ENCODE data around the gene JUNB.
"Not testable (repeated sequence)": the region's sequence is repeated elsewhere in the genome, so short reads cannot be mapped to it uniquely, and the experiment has no call there.

The JUNB gene

DNA sequence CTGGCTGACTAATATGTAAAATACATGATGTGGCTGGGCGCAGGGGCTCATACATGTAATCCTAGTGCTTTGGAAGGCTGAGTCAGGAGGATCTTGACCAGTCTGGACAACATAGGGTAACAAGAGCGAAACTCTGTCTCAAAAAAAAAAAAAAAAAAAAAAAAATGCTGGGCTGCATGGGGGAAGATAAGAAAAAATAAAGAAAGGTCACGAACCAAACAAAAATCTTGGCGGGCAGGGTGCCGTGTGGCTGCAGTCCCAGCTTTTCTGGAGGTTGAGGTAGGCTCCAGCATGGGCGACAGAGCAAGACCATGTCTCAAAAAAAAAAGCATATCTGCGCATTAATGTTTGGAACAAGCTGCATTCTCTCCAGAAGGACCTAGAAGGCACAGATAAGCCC lies 23.8 kb downstream of the JUNB start:
- DNase-seq: no peak

DNA sequence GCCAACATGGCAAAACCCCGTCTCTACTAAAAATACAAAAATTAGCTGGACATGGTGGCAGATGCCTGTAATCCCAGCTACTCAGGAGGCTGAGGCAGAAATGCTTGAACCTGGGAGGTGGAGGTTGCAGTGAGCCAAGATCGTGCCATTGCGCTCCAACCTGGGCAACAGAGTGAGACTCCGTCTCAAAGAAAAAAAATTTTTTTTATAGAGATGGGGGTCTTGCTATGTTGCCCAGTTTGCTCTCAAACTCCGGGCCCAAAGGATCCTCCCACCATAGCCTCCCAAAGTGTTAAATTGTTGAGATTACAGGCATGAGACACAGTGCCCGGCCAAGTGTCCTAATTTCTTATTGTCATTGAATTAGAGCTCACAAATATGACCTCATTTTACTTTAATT lies 25.9 kb downstream of the JUNB start:
- DNase-seq: not testable (repeated sequence)

DNA sequence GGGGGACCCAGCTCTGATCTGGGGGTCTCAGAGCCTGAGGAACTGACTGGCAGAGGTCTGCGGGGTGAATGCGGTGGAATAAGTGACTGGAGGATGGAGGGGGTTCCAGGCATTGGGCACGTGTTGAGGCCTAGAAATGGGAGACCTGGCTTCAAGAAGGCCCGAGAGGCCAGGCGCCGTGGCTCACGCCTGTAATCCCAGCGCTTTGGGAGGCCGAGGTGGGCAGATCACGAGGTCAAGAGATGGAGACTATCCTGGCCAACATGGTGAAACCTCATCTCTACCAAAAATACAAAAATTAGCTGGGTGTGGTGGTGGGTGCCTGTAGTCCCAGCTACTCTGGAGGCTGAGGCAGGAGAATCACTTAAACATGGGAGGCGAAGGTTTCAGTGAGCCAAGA lies 26.5 kb downstream of the JUNB start:
- not testable (repeated sequence) for DNase-seq

DNA sequence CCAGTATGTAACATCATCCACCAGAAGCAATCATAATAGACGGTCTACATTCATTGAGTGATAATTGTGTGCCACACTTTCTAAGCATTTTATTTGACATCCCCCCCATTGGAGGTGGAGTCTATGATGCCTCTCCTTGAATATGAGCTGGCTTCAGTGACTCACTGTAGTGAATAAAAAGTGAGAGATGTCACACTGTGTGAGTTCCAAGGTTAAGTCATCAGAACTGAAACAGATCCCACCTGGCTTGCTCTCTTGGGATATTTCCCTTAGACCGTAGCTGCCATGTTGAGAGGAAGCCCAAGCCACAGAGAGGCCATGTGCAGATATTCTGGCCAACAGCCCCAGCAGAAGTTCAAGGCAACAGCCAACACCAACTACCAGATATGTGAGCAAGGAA lies 30.5 kb downstream of the JUNB start:
- no peak for DNase-seq

DNA sequence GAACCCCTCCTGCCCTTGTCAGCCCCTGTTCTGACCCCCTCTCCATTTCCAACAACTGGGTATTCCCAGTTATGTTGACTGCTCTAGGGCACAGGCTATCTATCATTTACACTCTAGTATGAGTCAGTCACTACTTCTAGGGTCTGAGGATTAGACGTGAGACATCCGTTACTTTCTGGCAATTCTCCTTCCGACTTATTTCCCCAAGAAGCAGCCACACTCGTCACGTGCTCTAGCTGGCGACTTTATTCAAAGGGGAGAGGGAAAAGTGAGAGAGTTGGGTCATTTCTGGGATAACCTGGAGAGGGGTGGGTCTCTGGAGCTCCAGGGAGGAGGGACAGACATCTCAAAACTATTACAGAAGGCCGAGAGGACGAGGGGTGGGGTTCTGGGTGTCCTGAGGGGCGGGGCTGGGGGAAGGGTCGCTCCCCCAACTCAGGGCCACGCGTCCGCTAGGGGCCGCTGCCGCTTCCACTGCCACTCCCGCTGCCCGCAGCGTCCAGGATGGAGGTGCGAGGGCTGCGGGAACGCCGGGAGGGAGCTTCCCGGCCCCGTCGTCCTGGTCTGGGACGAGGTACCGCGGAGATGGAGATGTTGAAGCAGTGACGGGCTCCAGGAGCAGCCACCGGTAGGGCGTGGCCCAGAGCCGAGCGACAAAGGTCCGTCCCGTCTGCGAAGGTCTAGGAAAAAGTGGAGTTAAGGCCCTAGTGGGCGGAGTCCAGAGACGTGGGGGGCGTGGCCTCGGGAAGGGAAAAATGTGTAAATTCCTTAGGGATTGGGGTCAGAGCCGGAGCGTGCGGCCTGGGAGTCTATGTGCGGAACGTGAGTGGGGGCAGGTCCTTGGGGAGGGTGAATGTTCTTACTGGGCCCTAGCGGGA lies 34.2 kb downstream of the JUNB start:
- no peak for DNase-seq

DNA sequence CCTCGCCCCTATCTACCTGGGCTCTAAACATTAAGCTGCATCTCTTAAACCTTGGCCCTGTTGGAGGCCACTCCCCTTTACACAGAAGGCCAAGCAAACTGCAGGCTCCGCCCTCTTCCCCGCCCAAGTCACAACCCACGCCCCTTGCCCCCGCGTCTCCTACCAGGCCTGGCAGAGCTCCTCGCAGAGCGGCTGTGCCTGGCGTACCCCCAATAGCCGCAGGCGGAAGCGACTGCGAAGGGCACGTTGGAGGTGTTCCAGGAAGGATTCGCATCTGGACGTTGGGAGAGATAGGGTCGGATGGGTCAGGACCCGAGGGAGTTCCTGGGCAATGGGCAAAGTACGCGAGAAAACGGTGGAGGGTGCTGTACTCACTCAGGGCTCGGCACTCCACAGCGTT lies 37.2 kb downstream of the JUNB start:
- no peak for DNase-seq

DNA sequence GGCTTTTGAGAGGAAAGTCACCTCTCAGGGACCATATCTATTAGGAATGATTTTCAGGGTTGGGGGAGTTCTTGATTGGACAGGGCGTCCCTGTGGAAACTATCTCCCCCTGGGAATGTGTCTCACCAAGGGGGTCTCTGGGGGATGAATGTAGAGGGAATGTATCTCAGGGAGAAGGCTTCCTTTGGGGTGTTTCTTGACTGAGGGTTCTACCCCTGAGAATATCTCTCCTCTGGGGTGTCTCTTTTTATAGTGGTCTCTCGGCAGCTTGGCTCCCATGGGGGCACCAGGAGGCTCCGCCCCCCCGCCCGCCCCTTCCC lies 42.1 kb downstream of the JUNB start:
- no peak for DNase-seq

DNA sequence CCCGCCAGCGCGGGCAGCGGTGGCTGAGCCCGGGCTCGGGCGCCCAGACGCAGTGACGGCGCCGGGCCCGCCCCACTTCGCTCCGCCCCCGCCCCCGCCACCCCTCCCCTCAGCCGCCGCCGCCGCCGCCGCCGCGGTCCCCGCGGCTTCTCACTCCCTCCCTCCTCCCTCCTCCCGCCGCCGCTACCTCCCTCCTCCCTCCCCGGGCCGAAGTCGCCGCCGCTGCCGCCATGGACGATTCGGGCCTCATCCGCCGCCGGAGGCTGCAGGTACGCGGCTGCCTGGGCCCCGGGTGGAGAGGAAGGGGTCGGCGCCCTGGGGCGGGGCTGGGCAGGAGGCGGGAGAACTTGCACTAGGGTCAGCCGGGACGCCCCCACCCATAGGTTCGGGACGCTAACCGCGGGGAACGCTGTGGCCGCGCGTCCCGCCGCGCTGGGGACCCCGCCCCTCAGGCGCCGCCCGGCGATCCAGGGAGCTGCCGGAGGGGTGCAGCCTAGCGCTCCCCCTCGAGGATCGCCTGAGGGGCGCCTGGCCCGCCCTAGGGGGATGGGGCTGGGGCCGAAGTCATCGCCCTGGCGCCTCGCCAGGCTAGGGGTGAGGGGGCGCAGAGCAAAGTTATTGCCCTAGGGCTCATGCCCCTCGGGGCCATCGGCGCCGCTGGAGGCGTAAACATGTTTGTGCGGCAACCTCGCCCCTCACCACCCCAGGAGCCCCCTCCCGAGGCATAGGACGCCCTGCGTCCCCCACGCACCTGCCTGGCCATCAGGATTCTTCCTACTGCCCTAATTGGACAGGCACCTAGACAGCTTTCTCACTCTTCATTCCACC lies 42.7 kb downstream of the JUNB start:
- DNase-seq: no peak

DNA sequence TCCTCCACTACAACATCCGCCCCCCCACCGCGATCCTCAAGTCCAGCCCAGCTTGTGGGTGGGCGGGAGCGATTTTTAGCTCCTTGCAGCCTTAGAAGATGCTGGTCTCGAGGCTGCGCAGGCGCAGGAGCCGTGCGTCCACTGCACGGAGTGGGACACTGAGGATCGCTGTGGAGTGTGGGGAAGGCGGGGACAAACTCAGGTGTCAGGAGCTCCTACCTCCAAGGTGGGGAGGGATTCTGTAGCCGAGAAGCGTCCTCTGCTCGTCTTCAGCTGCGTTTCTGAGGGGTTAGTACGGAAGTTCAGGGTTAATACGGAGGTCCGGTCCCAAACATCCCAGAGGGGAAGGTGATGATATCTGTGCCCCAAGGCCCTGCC lies 43.3 kb downstream of the JUNB start, which contains the start of gene RTBDN:
RTBDN (minus strand) TSS at position 14 of the 378 bp plus-strand sequence. CDS start 4,600 bp downstream, outside the sequence.
- DNase-seq: no peak

DNA sequence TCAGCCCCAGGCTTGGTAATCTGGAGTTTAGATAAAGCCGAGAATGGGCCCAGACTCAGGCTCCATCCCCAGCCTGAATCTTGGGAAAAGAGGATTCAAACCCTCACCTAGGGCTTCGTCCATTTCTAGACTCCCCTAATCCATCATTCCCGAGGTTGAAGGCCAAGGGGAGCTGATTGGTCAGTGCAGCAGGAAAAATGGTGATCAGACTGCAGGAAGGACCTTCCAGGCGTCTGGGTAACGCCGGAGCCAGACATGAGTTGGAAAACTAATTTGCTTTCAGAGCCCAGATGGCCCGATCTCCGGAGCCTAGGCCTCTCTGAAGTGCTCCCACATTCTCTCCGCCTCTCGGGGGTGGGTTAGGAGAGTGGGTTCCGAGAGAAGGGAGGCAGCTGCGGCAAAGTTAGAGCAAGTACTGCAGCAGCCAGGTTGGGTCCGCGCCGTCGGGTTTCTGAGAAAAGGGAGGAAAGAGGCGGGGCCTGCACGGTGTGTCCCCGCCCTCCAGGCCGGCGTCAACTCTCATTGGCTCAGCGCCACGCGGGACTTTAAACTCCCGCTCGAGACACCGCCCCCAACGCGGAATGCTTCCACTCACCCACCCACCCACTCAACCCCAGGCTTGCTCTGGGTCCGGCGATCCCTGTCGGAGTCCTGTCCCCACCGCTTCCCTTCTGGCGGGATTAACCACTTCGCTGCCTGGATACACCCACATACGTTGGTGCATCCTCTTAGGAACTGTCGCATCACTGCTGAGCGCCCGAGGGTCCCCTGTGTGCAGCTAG lies 43.9 kb downstream of the JUNB start:
- no peak for DNase-seq

DNA sequence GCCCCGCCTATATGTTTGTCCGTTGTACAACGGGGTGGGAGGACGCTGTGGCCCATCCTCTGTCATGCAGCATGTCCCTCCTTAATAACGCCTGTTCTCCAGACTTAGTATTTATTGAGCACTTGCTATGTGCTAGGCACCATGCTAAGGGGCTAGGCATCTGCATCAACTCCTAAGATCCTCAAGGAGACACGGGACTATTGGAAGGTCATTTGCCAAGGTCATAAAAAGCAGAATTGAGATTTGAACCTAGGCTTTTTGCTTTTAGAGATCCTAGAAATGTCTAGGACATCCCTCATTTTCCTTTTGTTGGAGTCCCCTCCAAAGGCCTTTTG lies 45.2 kb downstream of the JUNB start:
- DNase-seq: no peak

DNA sequence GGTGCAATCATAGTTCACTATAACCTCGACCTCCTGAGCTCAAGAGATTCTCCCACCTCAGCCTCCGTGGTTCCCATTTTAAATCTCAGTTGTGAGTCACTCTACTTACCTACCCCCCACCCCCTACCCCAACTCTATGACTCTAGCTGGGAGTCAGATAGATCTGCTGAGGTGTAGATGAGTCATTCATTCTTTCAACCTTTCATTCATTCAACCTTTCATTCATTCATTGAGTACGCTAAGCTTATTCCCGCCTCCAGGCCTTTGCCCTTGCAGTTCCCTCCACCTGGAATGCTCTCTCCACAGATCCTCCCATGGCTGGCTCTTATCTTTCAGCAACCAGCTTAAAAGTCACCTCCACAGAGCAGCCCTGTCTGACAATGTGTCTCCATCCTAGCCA lies 45.9 kb downstream of the JUNB start:
- DNase-seq: no peak

DNA sequence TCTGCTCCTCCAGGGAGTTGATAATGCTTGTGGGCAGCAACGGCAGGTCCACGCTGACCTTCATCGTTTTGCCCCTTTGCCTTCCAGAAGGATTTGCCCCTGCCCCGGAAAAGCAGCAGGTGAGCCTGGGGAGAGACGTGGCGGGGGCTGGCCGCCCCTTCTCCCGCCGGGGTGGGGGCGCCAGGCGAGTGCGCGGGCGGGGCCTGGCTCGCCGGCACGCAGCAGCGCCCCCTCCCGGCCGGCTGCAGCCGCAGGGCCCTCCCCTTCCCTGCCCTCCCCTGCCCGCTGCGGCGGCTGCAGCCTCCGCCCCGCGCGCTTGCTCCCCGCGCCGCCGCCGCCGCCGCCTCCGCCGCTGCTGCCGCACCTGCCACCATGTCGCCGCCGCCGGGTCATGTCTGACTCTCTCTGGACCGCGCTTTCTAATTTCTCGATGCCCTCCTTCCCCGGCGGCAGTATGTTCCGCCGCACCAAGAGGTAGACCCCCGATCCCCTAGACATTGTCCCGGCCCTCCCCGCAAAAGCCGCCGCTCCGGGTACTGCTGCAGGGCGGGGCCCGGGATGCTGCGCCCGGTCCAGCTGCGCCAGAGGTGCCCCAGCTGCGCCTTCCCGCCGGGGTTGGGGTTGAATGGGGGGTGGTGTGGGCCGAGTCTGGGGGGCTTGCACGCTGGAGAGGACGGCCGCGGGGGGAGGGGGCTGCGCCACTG lies 47.0 kb downstream of the JUNB start, which contains the start of gene MAST1:
MAST1 (plus strand) TSS at position 334 of the 704 bp plus-strand sequence; CDS start at position 392, 58 bp downstream.
- no peak for DNase-seq

DNA sequence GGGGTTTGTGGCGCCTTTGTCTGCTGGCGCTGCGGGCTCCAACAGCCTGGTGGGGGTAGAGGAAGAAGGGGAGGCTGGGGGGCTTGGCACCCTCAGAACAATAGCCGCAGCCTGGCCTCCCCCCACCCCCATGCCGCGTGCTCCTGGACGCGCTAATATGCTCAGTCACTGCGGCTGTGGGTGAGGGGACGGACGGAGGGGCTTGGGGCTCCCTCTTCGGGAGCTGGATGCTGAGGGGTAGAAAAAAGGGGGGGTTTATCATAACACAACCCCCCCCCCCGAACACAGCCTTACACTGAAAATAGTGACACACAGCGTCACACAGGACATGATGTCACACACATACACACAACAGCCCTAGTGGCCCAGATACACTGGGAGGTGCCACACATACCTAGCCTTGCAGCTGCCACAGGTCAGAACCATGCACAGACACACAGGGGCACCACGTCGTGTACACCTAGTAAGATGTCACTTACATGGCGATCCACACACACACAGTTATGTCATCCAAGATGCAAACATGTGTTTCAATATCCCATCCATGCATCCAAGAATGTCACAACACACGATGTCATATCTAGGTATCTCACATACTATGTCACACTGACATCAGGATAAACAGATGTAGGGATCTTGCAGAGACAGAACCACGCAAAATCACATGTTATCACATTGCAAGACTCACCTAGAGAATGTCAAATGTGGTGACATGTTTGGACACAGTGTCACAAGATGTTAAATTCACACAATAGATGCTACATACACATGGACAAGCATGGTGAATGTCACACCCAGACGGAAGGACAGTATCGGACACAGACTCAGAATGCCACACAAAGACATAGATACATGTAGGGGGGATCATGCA lies 47.8 kb downstream of the JUNB start:
- no peak for DNase-seq

DNA sequence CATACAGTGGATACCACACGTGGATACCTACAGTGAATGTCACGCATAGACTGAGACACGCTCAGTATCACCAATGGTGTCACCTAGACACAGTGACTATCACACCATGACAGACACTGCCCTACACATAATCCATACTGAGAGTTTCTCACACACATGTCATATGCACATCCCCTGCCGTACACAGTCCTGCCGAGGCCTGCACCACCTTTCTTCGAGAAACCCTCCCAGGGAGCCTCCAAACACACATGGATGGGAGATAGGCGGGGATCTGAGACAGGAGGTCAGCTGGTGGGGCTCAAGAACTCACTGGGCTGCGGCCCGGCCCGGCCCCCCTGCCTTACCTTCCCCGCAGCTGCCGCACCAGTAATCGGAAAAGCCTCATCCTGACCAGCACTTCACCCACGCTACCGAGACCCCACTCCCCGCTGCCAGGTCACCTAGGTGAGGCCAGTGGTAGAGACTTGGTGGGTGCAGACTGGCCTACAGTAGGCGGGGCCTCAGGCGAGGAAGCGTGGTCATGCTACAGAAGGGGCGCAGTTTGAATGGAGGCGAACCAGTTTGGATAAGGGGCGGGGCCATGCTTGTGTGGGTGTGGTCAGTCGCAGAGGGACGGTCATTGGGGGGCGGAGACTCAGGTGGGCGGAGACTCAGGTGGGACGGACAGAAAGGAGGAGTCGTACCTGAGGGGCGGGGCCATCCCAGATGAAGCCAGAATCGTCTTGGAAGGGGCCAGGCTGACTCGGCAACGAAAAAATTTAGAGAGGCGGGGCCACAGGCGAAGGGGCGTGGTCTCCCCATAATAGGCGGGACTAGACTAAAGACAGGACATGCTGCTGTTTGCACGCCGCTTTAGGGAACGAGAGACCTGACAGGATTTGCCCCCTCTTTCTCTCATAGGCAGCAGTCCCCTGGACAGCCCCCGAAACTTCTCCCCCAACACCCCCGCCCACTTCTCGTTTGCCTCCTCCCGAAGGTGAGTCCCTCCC lies 49.1 kb downstream of the JUNB start:
- no peak for DNase-seq

DNA sequence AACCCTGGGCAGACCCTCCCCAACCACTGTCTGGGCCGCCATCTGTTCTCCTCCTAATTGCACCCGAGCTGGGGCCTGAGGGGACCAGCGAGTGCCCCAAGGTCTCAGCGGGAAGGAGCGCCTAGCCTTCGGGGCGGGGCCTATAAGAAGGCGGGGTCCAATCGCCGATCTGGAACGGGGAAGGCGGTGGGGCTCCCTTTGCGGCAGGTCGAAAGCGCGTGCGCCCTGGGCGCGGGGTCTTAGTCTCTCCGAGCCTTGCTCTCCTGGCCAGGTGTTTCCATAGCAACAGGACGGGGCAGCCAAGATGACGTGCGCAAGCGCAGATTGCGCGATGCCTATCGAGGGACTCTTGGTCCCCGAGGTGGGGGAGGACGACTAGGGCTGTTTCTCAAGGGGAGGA lies 49.8 kb downstream of the JUNB start:
- no peak for DNase-seq

DNA sequence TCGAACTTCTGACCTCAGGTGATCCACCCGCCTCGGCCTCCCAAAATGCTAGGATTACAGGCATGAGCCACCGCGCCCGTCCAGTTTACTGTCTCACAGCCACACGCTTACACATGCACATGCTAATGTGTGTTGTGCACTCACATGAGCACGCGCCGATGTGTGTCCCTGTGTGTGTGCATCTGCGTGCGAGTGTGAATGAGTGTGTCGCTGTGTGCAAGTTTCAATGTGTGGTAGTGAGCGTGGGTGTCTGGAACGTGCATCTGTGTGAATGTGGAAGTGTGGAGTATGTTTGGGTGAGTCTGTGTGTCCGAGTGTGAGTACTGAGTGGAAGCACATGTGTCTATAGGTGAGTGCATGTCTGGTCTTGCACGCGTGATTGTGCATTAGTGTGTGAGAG lies 51.2 kb downstream of the JUNB start:
- DNase-seq: no peak
